B cell (primary cell): ENCODE measurements around the gene WASF2.

Experiments used
- EZH2 ChIP-seq: IDR thresholded peaks from 2 replicates; pipeline ENCODE4 v1.6.1; 2012; ENCODE audit warnings: borderline replicate concordance, low read depth, mild to moderate bottlenecking, moderate library complexity, low read length; ENCODE audit not compliant: insufficient read depth, poor library complexity, severe bottlenecking
- TF ChIP-seq, protein P1 (sequence below): fragments of 200-600 bp; IDR thresholded peaks from one replicate; pipeline ENCODE4 v1.8.0; 2022; ENCODE audit warnings: antibody characterized with exemption, mild to moderate bottlenecking

DNA sequence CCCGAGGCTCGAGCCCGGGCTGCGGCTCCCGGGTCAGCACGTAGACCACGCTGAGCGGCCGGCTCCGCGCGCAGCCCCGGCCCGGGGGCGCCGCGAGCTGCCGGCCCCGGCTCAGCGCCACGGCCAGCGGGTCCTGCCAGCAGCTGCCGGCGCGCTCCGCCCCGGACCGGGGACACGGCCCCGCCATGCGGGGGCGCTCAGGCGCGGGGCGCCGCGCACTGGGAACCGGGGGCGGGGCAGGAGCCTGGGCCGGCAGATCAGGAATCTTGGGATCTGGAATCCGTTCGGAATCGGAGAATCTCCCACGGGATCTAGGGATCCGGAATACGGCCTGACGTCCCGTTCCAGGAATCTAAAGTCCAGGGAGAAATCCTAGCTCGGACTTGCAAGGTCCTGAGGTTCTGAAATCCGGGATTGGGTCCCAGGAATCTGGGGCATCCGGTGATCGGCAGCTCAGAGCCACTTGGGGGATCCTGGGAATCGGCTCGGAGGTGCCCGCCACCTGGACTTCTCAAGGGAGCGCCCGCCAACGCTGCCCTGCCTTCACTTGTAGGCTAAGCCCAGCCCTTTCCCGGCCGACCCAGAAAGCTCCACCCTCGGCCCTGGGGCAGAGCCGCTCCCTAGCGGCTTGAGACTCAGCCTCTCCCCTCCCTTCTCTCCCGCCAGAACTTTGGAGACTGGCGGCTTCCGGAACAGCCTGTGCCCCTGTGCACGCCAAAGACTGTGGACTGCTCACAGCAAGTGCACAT, 123.4 kb downstream of the WASF2 start, which contains the start of gene MAP3K6:
- TF ChIP-seq EZH2 = no peak
- TF ChIP-seq, protein P1, sequence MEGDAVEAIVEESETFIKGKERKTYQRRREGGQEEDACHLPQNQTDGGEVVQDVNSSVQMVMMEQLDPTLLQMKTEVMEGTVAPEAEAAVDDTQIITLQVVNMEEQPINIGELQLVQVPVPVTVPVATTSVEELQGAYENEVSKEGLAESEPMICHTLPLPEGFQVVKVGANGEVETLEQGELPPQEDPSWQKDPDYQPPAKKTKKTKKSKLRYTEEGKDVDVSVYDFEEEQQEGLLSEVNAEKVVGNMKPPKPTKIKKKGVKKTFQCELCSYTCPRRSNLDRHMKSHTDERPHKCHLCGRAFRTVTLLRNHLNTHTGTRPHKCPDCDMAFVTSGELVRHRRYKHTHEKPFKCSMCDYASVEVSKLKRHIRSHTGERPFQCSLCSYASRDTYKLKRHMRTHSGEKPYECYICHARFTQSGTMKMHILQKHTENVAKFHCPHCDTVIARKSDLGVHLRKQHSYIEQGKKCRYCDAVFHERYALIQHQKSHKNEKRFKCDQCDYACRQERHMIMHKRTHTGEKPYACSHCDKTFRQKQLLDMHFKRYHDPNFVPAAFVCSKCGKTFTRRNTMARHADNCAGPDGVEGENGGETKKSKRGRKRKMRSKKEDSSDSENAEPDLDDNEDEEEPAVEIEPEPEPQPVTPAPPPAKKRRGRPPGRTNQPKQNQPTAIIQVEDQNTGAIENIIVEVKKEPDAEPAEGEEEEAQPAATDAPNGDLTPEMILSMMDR = peak; percentile 25
